GM18519 (cell line): Measurements from ENCODE around the gene FAM32A.

Source experiments
- ATAC-seq: cut with Tn5 transposase; IDR thresholded peaks from one replicate; pipeline ENCODE4 v1.9.1; 2021; ENCODE audit warnings: mild to moderate bottlenecking, moderate library complexity; ENCODE audit not compliant: unreplicated experiment, low FRiP score

The FAM32A gene

GRCh38 chr19:16218851-16219250 is 33.6 kb downstream of the FAM32A start:
- ATAC-seq, result no peak

GRCh38 chr19:16222806-16223205 is 37.6 kb downstream of the FAM32A start:
- no peak for ATAC-seq

GRCh38 chr19:16223746-16224145 is 38.5 kb downstream of the FAM32A start:
- ATAC-seq, result no peak

GRCh38 chr19:16224293-16225045 is 39.3 kb downstream of the FAM32A start:
- ATAC-seq, result no peak

- no peak for ATAC-seq
Observed at GRCh38 chr19:16225279-16226183, 40.3 kb downstream of the FAM32A start.

GRCh38 chr19:16226184-16226591 is 41.0 kb downstream of the FAM32A start:
- no peak for ATAC-seq

GRCh38 chr19:16226878-16227836 is 41.9 kb downstream of the FAM32A start:
- ATAC-seq, result no peak

- no peak for ATAC-seq
Observed at GRCh38 chr19:16227837-16228636, 42.8 kb downstream of the FAM32A start.

- no peak for ATAC-seq
Observed at GRCh38 chr19:16228637-16229321, 43.6 kb downstream of the FAM32A start.

GRCh38 chr19:16229322-16229641 is 44.1 kb downstream of the FAM32A start:
- ATAC-seq, result no peak

GRCh38 chr19:16232127-16232526 is 46.9 kb downstream of the FAM32A start:
- ATAC-seq, result no peak

GRCh38 chr19:16232568-16232967 is 47.4 kb downstream of the FAM32A start:
- no peak for ATAC-seq

GRCh38 chr19:16233081-16233776 is 48.0 kb downstream of the FAM32A start:
- ATAC-seq, result no peak

GRCh38 chr19:16233836-16234551 is 48.8 kb downstream of the FAM32A start:
- no peak for ATAC-seq

- ATAC-seq, result no peak
Observed at GRCh38 chr19:16234552-16235445, 49.6 kb downstream of the FAM32A start.

GRCh38 chr19:16235811-16236652 is 50.8 kb downstream of the FAM32A start:
- ATAC-seq, result no peak
